ENCODE data around the gene CNTNAP2. TPM values are rescaled to one million over a fixed set of nuclear protein-coding genes. Genes with fewer than 3 reads are reported as not detected.

Gene CNTNAP2
- total and polyA plus RNA-seq, 8 donors = 0.19 to 18.2 (median 0.56) TPM

DNA sequence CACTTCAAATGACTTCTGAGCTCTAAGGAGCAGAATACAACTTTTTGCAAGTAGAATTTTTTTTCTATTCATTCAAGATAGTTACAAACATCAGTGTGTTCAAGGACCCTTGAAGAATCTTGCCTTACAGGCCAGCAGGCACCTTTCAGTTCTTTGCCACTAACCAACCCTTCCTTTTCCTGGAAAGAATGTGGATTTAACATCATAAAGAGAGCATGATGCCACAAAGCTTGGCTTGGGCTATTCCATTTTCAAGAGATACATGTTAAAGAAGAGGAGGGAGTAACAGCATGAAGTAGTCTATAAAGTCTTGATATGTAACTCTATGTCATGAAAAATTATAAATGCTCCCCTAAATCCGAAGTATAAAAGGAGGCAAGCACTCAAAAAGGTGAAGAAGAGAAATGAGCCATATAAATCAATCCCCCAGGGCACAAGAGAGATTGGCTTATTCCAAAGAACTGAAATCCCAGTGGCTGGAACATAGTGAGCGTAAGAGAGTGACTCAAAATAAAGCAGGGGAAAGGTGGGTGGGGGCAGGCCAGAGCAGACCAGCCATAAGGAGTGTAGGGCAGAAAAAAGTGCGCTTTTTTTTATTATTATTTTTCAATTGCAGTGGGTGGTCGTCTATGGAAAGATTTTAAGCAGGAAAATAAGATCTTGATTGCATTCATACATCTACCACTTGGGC, 1448.3 kb downstream of the CNTNAP2 start:
- DNase-seq = no peak
- intact Hi-C loops (cut with DNase I; ENCODE audit: low total_unique reads) = no loop called here
- Histone ChIP-seq H3K9me3 (no peaks in the 10 kb centered on the region), H3K4me1 (peaks cover 0 to 5% (median 0%) of the 10 kb centered on the region in 4 donors), H3K4me3 (no peak overlapping the region), H3K27me3 (no peaks in the 10 kb centered on the region), H3K36me3 (no peaks in the 10 kb centered on the region), H3K27ac (no peak overlapping the region)
- TF ChIP-seq POLR2AphosphoS5 (IDR thresholded peaks at IDR 0.05) = no peak
- no peak for TF ChIP-seq POLR2A (IDR thresholded peaks at IDR 0.05)
- TF ChIP-seq EP300 (IDR thresholded peaks at IDR 0.05) = no peak
- no peak for TF ChIP-seq CTCF (IDR thresholded peaks at IDR 0.05)
- 79 to 85% (median 80%) methylated on average over 4 of the region's 4 CpGs for WGBS, 5 donors

GRCh38 chr7:147567043-147567442, 1450.4 kb downstream of the CNTNAP2 start:
- intact Hi-C loops (cut with DNase I; ENCODE audit: low total_unique reads) = no loop called here
- no peaks in the 10 kb centered on the region for H3K27me3 ChIP-seq
- no peak overlapping the region for H3K27ac ChIP-seq
- H3K4me1 ChIP-seq = peaks cover 0 to 5% (median 0%) of the 10 kb centered on the region in 4 donors
- H3K36me3 ChIP-seq = no peaks in the 10 kb centered on the region
- DNase-seq = no peak
- H3K4me3 ChIP-seq = no peak overlapping the region
- 86 to 94% (median 87%) methylated on average over 3 of the region's 3 CpGs for WGBS, 5 donors
- H3K9me3 ChIP-seq = no peaks in the 10 kb centered on the region
- TF ChIP-seq CTCF (IDR thresholded peaks at IDR 0.05) (no peak), EP300 (IDR thresholded peaks at IDR 0.05) (no peak), POLR2A (IDR thresholded peaks at IDR 0.05) (no peak), POLR2AphosphoS5 (IDR thresholded peaks at IDR 0.05) (no peak)

- Histone ChIP-seq H3K27ac (no peak overlapping the region), H3K36me3 (no peaks in the 10 kb centered on the region), H3K4me1 (peaks cover 0 to 5% (median 0%) of the 10 kb centered on the region in 4 donors), H3K4me3 (peak overlapping the region in 1 of 4 donors; percentile 2), H3K9me3 (no peaks in the 10 kb centered on the region), H3K27me3 (no peaks in the 10 kb centered on the region)
- TF ChIP-seq POLR2AphosphoS5 (IDR thresholded peaks at IDR 0.05) (no peak), CTCF (IDR thresholded peaks at IDR 0.05) (no peak), POLR2A (IDR thresholded peaks at IDR 0.05) (no peak), EP300 (IDR thresholded peaks at IDR 0.05) (no peak)
- intact Hi-C loops (cut with DNase I; ENCODE audit: low total_unique reads) = no loop called here
- DNase-seq = no peak
- 24 to 51% (median 28%) methylated on average over 6 of the region's 6 CpGs for WGBS, 5 donors
Observed at GRCh38 chr7:147569116-147569913, 1452.7 kb downstream of the CNTNAP2 start.

DNA sequence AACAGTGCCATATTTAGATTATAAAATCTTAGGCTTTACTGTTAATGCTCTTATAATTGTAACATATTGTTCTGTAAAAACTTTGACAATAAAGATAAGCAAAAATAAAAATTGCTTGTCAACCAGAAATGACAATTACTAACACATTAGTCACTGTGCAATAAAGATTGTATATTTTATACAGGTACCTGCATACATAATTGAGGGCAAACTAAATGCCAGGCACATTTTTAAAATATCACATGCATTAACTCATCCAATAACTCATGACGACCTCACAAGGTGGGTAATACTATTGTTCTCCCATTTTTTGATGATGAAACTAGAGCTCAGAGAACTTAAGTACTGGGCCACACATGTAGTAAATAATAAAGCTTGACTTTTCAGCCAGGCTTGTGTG, 1453.8 kb downstream of the CNTNAP2 start:
- H3K4me1 ChIP-seq = peaks cover 0 to 5% (median 0%) of the 10 kb centered on the region in 4 donors
- intact Hi-C loops (cut with DNase I; ENCODE audit: low total_unique reads) = no loop called here
- H3K27me3 ChIP-seq = no peaks in the 10 kb centered on the region
- H3K4me3 ChIP-seq = no peak overlapping the region
- no peak for TF ChIP-seq CTCF (IDR thresholded peaks at IDR 0.05)
- TF ChIP-seq EP300 (IDR thresholded peaks at IDR 0.05) = no peak
- TF ChIP-seq POLR2A (IDR thresholded peaks at IDR 0.05) = no peak
- no peak for TF ChIP-seq POLR2AphosphoS5 (IDR thresholded peaks at IDR 0.05)
- no peak for DNase-seq
- WGBS, 5 donors = 74 to 93% (median 80%) methylated on average over 1 of the region's 1 CpG
- no peaks in the 10 kb centered on the region for H3K9me3 ChIP-seq
- H3K36me3 ChIP-seq = no peaks in the 10 kb centered on the region
- H3K27ac ChIP-seq = no peak overlapping the region

Data from stomach (tissue), 9 donors.